HG02973 (cell line): ENCODE measurements around the gene ASB1.
"Not testable (repeated sequence)": the region's sequence is repeated elsewhere in the genome, so short reads cannot be mapped to it uniquely, and the experiment has no call there.

Experiments
- ATAC-seq: cut with Tn5 transposase; IDR thresholded peaks from one replicate; pipeline ENCODE4 v1.9.1; 2021; ENCODE audit warnings: moderate library complexity; ENCODE audit not compliant: unreplicated experiment

Gene ASB1

GRCh38 chr2:238403632-238404405 lies 22.9 kb upstream of the ASB1 start:
- ATAC-seq = no peak

- no peak for ATAC-seq
Measured at GRCh38 chr2:238404406-238405216, 22.1 kb upstream of the ASB1 start.

GRCh38 chr2:238405217-238405555 lies 21.5 kb upstream of the ASB1 start:
- not testable (repeated sequence) for ATAC-seq

GRCh38 chr2:238406221-238406997 lies 20.3 kb upstream of the ASB1 start:
- no peak for ATAC-seq

GRCh38 chr2:238406998-238407285 lies 19.8 kb upstream of the ASB1 start:
- no peak for ATAC-seq

- ATAC-seq = no peak
Measured at GRCh38 chr2:238407566-238407965, 19.2 kb upstream of the ASB1 start.

GRCh38 chr2:238408615-238409340 lies 17.9 kb upstream of the ASB1 start:
- no peak for ATAC-seq

GRCh38 chr2:238409341-238410199 lies 17.2 kb upstream of the ASB1 start:
- no peak for ATAC-seq

GRCh38 chr2:238412067-238412767 lies 14.5 kb upstream of the ASB1 start:
- no peak for ATAC-seq

- no peak for ATAC-seq
Measured at GRCh38 chr2:238413368-238413767, 13.4 kb upstream of the ASB1 start.

GRCh38 chr2:238415036-238415764 lies 11.5 kb upstream of the ASB1 start:
- ATAC-seq = no peak

GRCh38 chr2:238415893-238416292 lies 10.8 kb upstream of the ASB1 start:
- no peak for ATAC-seq

GRCh38 chr2:238418196-238418998 lies 8.3 kb upstream of the ASB1 start:
- ATAC-seq = no peak

GRCh38 chr2:238418999-238419546 lies 7.7 kb upstream of the ASB1 start:
- ATAC-seq = no peak

- ATAC-seq = no peak
Measured at GRCh38 chr2:238420442-238420841, 6.3 kb upstream of the ASB1 start.

GRCh38 chr2:238420878-238421694 lies 5.6 kb upstream of the ASB1 start:
- ATAC-seq = no peak

- ATAC-seq = no peak
Measured at GRCh38 chr2:238421695-238422035, 5.1 kb upstream of the ASB1 start.
